Stimulated activated naive B cell treated with anti-CD40 and anti-IgM and Interleukin-4, amounts not matched to agents 10 μg/mL and 1 μg/mL and 100 μg/mL, for 72 hours (primary cell): ENCODE measurements around the gene ZNF689.

Source experiments
- ATAC-seq, 2 donors: fragments of 150-1000 bp; cut with Tn5 transposase; replicated peaks; 2 replicates each; pipeline ENCODE4 v1.10.0; 2021; ENCODE audit warnings: moderate library complexity in 1 of 2
- DNase-seq: peaks from one replicate; pipeline ENCODE4 v3.0.0; 2021
- H3K27ac Mint-ChIP-seq: one replicate; pipeline ENCODE4 v1.8.0; 2022; ENCODE audit warnings: mild to moderate bottlenecking, mixed read lengths
- H3K27me3 Mint-ChIP-seq, 2 donors: one replicate each; pipeline ENCODE4 v1.8.0; 2022; ENCODE audit warnings: mixed read lengths in 2 of 2
- H3K36me3 Mint-ChIP-seq, 2 donors: one replicate each; pipeline ENCODE4 v1.8.0; 2022; ENCODE audit warnings: mixed read lengths in 2 of 2, mild to moderate bottlenecking in 1 of 2
- H3K4me1 Mint-ChIP-seq, 2 donors: one replicate each; pipeline ENCODE4 v1.8.0; 2022; ENCODE audit warnings: mixed read lengths in 2 of 2, mild to moderate bottlenecking in 1 of 2
- H3K4me3 Mint-ChIP-seq, 2 donors: one replicate each; pipeline ENCODE4 v1.8.0; 2022; ENCODE audit warnings: mild to moderate bottlenecking in 2 of 2, mixed read lengths in 2 of 2, moderate library complexity in 1 of 2
- H3K9me3 Mint-ChIP-seq, 2 donors: one replicate each; pipeline ENCODE4 v1.8.0; 2022; ENCODE audit warnings: mixed read lengths in 2 of 2, mild to moderate bottlenecking in 1 of 2

ZNF689 gene

DNA sequence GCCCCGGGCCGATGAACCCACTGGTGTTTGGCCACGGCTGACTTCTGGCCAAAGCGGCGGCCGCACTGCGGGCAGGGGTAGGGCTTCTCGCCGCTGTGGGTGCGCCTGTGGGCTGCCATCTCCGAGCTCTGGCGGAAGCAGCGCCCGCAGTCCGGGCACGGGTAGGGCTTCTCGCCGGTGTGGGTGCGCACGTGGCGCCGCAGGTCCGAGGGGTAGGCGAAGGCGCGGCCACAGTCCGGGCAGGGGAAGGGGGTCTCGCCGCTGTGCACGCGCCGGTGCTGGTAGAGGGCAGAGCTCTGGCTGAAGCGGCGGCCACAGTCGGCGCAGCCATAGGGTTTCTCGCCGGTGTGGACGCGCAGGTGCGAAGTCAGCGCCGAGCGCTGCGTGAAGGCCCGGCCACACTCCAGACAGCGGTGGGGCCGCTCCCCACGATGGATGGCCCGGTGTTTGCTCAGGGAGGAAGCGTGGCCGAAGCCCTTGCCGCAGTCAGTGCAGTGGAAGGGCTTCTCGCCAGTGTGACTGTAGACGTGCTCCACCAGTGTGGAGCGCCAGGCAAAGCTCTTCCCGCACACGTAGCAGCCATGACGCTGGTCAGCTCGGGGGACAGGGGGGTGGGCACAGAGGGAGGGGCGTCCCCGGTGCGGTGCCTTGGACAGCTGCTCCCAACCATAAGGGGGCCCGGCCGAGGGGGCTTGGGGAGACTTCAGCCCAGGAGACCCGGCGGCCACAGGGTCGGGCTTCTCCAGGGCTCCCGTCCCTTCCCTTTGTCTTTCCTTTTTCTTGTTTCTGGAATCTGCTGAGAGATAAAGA, 54.7 kb downstream of the ZNF689 start:
- peaks cover 30 to 66% of the 10 kb centered on the region in 2 donors for H3K4me1 Mint-ChIP-seq
- peaks cover 30 to 33% of the 10 kb centered on the region in 2 donors for H3K36me3 Mint-ChIP-seq
- peak overlapping the region; percentile 59 to 71 for H3K4me3 Mint-ChIP-seq
- ATAC-seq: no peak
- DNase-seq: no peak
- H3K27me3 Mint-ChIP-seq: no peaks in the 10 kb centered on the region
- peaks cover 0 to 2% of the 10 kb centered on the region in 2 donors for H3K9me3 Mint-ChIP-seq
- H3K27ac Mint-ChIP-seq: peak overlapping the region; percentile 81

DNA sequence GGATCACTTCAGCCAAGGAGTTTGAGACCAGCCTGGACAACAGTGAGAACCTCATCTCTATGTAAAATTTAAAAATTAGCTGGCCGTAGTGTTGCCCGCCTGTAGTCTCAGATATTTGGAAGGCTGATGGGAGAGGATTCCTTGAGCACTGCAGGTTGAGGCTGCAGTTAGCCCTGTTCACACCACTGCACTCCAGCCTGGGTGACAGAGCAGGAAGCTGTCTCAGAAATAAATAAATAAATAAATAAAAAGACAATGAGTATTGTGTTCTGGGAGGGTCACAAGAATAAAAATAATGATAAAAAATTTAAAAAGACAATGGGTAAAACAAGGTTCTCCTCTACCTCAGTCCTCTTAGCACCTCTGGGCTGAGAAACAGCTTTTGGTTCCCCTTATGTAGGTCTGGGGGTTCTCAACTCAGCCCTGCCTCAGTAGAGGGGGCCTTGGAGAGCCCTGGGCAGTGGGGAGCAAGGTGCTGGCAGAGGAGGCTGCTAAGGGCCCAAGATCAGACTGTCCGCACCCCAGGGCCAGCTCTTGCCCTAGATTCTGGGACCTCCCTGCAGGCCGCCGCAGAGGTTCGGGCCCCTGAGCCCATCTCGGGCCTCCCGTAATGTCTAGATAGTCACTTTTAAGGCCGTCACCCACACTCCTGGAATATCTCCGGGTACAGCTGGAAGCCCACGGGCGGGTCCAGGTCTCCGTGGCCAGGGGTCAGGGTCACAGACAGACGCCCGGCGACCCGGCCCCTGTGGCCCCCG, 55.5 kb downstream of the ZNF689 start:
- H3K27me3 Mint-ChIP-seq: no peaks in the 10 kb centered on the region
- ATAC-seq: no peak
- DNase-seq: no peak
- H3K9me3 Mint-ChIP-seq: peaks cover 0 to 2% of the 10 kb centered on the region in 2 donors
- H3K4me1 Mint-ChIP-seq: peaks cover 30 to 65% of the 10 kb centered on the region in 2 donors
- H3K36me3 Mint-ChIP-seq: peaks cover 30 to 33% of the 10 kb centered on the region in 2 donors
- H3K4me3 Mint-ChIP-seq: no peak overlapping the region
- H3K27ac Mint-ChIP-seq: peak overlapping the region; percentile 14

- H3K4me3 Mint-ChIP-seq: no peak overlapping the region
- DNase-seq (no peak), ATAC-seq (no peak)
- no peaks in the 10 kb centered on the region for H3K9me3 Mint-ChIP-seq
- H3K27ac Mint-ChIP-seq: peak overlapping the region; percentile 59
- H3K36me3 Mint-ChIP-seq: peaks cover 29 to 33% of the 10 kb centered on the region in 2 donors
- peaks cover 23 to 59% of the 10 kb centered on the region in 2 donors for H3K4me1 Mint-ChIP-seq
- no peaks in the 10 kb centered on the region for H3K27me3 Mint-ChIP-seq
Measured at GRCh38 chr16:30553393-30553899, 56.7 kb downstream of the ZNF689 start.

- no peaks in the 10 kb centered on the region for H3K27me3 Mint-ChIP-seq
- no peak overlapping the region for H3K4me3 Mint-ChIP-seq
Measured at GRCh38 chr16:30552956-30553355, 57.2 kb downstream of the ZNF689 start.

More at GRCh38 chr16:30552956-30553355, 57.2 kb downstream of the ZNF689 start:
- DNase-seq (no peak), ATAC-seq (no peak)
- H3K27ac Mint-ChIP-seq: peak overlapping the region; percentile 71
- H3K4me1 Mint-ChIP-seq: peaks cover 23 to 63% of the 10 kb centered on the region in 2 donors
- peaks cover 31 to 35% of the 10 kb centered on the region in 2 donors for H3K36me3 Mint-ChIP-seq
- no peaks in the 10 kb centered on the region for H3K9me3 Mint-ChIP-seq
